ENCODE results near the gene TAS2R41.

Gene TAS2R41

DNA sequence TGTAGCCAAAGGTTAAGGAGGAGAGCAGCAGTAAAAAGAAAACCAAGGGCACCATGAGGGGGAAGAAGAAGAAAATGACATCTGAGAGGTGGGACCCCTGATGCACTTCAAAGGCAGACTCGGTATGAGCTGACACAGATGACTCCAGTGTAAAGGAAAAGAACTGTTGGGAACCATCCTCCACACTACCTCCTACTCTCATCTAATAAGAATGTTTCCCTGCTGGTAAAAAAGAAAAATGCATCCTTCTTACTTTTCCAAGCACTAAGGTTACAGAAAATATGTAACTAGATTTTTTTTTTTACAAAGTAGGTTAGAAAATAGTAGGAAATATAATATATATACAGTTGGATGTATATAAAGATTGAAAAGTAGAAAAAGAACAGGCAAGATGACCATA, 16.9 kb downstream of the TAS2R41 start:
- ATAC-seq = no peak

DNA sequence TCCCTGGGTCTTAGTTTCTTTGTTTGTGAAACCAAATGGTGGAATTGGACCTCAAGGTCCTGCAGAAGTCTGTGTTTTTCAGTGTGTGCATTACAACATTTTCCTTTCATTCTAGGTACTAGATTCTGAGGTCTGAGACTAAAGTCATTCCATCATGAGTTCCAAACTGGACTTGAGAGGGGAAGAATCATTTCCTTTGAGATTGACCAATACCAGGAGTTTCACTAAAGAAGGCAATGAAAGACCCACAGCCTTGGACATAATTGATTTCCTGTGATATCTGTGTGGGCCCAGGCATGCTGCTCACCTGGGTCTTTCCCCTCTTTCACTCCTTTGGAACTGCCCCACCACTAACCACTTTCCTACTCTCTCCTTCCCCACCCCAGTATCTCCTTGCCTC, 18.2 kb downstream of the TAS2R41 start:
- ATAC-seq = no peak

DNA sequence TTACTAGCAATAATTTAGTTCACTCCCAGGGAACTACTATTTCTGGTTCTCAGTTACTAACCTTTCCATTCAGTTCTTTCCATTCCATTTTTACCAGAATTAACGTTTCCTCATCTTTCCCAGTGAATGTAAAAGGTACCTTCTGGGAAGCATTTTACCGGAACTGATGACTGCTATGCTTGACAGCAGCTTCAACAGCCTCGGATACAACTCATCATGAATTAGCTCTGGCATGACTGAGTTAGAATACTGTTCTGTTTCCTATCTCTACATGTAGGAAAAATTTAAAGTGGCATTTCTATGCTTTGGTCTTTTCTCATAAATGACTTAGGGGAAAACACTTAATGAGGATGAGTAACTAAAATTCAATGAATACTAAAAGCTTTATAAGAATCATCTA, 18.6 kb downstream of the TAS2R41 start:
- ATAC-seq = no peak

DNA sequence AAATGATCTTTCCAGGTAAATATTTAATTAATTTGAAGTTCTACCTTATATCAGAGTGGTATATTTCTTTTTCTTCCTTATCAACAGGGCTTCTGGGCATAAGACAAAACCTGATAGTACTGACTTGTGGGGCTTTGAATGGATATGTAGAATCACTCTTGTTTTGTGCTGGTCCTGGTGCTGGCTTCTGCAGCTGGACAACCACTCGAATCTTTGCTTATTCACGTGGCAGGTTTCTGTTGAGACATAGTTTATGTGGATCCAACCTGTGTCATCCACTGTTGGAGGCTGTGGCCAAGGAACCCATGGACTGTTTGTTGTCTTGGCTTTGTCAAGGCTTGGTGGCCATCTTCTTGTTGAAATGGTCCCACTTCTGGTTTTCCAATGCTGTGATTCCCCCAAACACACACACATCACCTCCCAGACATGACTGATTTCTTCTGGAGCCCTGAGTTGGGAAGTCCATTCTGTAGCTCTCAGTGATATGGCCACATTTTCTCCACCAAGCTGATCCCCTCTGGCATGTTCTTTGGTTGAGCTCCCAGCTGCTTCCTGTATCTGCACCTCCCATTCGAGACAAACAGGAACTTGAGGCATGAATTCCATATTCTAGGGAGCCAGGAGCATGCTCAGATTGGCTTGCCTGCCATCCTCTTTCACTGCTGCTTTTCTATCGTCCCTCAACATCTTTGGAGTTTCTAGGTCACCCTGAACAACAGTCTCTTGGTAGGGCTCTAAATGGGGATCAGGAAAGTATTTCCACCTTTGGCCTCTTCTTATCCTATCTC, 19.5 kb downstream of the TAS2R41 start:
- no peak for ATAC-seq

DNA sequence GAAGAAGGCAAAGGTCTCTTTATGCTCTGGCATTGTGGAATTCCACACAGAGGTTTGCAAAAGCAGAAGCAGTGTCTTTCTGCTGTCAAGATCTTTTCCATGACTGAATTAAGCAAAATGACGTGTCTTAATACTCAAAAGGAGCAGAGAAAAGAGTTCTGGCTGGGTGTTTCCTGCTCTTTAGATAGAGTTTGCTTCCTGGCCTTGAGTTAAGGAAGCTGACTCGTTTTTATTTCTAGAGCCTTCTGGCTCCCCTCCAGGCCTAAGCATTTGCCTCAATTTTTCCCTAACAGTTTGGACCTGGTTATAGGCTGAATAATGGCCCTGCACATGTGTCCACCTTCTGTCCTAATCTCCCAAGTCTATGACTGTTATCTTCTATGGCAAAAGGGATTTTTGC, 21.6 kb downstream of the TAS2R41 start:
- no peak for ATAC-seq

DNA sequence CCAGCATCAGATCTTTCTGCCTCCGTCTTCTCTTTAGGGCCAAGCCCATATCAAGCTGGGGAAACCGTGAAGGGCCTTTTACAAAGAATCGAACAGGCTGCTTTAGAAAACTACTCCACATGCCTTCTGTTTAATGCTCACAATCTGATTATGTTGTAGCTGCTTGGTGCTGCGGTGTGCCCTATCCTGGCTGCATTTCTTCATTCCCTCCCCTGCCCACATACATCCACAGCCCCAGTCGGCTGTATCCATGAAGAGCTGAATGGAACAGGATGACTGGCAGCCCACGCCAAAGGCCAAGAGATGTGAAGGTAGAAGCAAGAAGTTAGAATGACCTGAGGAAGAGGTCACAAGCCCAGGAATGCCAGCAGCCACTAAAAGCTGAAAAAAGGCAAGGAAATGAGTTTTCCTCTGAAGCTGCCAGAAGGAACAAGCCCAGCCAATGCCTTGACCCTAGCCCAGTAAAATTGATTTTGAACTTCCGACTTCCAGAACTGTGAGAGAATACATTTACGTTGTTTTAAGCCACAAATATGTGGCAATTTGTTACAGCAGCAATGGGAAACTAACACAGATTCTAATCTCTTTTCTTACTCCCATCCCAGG, 22.2 kb downstream of the TAS2R41 start:
- ATAC-seq = no peak

DNA sequence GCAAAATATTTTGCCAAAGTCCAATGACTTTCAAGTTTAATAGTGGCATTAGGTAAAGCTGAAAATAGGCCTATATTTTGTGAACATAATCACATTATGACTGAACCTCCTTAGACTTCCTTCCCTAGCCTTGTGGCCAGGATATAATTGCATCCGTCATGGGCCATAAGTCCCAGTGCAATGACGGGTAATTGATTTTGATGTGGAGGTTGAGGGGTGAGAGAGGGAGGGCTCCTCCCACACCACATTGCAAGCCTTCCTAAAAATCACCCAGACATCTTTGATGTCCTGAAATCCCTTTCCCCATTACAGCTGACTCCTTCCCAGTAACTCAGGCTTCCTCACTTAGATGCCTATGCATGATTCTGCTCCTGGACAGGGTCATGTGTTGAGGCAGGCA, 25.6 kb downstream of the TAS2R41 start:
- no peak for ATAC-seq

DNA sequence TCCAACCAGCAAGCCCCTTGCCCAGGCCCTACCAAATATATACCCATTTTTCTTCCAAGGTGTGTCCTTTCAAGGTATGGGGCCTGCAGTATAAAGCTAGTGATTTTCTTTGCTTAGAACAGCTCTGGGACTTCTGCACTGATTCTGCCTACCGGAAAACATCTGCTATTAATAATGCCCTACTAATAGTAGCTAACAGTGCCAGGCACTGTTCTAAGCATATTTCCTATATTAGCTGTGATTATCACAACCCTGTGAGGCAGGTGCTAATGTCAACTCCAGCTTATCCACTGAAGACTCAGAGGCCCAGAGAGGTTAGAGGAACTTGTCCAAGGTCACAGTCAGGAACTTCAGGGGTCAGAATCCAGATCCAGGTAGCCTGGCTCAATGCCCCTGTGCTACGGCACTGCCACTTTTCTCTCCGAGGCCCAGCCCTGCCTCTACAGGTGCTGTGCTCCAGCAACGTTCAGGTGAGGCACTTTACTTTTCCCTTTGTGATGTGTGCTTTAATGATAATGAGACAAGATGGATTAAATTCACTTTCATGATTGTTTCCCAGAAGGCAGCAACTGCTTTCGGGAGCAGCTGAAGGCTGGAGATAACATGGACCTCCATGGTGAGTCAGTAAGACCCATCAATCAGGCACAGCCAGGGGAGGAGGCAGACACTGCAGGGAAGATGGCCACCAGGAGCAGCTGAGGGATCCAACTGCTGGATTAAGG, 26.7 kb downstream of the TAS2R41 start:
- ATAC-seq = no peak

DNA sequence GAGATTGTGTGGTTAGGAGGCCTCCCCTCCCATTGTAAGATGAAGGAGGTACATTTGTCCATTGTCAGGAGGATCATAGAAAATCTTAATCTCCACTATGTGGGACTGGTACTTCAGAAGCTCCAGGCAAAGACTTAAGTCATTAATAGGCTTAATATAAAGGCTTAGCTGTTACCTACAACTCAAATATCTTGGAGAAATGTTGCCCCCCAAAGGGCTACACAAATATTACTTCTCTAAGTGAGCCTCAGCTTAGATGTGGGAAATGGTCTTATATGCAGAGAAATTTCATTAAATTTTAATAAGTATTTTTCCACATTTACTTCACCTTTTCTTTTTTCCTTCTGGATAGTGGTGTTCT, 27.2 kb downstream of the TAS2R41 start:
- no peak for ATAC-seq

DNA sequence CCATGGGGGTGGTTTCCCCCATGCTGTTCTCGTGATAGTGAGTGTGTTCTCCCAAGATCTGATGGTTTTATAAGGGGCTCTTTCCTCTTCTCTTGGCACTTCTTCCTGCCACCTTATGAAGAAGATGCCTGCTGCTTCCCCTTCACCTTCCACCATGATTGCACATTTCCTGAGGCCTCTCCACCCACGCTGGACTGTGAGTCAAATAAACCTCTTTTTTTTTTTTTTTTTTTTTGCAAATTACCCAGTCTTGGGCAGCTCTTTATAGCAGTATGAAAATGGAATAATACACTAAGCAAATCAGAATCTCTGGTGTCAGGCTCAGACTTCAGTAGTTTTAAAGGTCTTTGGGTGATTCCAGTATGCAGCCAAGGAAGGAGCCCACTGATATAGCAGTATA, 28.2 kb downstream of the TAS2R41 start:
- no peak for ATAC-seq

DNA sequence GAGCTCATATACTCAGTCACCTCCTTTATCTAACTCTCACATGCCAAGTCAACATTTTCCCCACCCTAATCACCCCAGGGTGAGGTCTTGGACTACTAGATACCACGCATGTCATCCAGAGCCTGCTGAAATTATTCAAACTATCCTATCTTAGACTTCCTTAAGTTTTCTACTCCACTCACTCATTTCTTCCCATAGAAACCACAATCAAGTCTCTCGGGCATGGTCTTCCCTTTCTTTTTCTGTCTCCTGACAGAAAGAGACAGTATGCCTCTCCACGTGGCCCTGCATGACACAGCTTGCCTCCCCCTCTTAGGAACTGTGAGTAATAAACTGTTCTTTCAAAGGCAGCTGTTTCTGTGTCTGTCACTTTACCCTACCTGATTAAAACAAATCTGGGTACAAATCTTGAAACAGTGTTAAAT, 29.4 kb downstream of the TAS2R41 start:
- ATAC-seq = no peak

DNA sequence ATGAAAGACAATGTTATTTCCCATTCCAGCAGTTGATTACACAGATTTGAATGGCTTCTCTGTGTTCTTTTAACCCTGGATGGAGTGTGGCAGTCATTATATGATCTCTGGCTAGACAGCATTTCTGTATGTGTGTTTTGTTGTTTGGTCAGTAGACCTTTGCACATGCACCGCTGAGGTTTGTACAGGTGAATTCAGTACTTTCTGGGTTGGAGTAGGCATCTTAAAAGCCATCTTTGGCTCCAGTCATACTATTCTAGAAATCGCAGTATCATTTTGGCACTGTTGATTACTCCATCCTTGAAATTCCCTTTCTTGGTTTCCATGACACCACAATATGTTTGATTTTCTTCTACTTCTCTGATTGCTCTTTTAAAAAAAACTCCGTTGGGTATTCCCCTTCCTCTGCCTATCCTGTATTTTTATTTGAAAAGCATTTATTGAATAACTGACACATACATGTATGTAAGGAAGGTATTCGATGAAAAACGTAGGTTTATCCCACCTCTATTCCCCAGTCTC, 29.9 kb downstream of the TAS2R41 start:
- no peak for ATAC-seq

DNA sequence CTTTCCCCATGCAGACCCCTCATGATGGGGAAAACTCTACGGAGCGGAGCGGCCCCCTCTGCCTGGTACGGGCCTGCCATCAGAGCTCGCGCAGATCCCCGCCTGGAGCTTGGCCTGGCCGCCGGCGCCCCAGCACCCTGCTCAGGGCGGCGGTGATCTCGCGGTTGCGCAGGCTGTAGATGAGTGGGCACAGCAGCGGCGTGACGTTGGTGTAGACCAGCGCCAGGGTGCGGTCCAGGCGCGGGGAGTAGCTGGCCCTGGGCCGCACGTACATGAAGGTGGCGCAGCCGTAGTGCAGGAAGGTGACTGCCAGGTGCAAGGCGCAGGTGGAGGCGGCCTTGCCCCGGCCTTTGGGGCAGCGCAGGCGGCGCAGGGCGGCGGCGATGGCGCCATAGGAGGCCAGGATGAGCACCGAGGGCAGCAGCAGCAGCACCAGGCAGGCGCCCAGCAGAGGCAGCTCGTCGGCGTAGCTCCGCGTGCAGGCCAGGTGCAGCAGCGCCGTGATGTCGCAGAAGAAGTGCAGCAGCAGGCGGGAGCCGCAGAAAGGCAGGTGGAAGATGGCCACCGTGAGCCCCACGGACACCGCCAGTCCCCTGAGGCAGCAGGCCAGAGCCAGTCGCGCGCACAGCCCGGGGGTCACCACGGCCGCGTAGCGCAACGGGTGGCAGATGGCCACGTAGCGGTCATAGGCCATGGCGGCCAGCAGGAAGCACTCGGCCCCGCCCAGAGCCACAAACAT, 33.4 kb downstream of the TAS2R41 start:
- ATAC-seq = no peak

DNA sequence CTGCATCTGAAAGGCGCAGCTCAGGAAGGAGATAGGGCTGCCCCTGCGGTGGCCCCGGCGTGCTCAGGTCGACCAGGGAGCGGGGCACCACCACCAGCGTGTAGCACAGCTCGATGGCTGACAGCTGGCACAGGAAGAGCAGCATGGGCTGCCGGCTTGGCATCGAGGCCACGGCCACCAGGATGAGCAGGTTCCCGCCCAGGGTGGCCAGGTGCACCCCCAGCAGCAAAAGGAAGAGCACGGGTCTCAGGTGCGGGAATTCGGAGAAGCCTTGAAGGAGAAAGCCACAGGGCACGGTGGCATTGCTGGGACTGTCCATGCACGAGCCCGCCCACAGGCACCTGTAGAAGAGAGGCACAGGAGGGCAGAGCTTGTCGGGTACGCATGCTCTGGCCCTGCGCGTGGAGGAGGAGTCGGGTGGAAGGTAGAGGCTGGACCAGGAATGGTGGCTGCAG, 33.9 kb downstream of the TAS2R41 start:
- ATAC-seq = no peak

DNA sequence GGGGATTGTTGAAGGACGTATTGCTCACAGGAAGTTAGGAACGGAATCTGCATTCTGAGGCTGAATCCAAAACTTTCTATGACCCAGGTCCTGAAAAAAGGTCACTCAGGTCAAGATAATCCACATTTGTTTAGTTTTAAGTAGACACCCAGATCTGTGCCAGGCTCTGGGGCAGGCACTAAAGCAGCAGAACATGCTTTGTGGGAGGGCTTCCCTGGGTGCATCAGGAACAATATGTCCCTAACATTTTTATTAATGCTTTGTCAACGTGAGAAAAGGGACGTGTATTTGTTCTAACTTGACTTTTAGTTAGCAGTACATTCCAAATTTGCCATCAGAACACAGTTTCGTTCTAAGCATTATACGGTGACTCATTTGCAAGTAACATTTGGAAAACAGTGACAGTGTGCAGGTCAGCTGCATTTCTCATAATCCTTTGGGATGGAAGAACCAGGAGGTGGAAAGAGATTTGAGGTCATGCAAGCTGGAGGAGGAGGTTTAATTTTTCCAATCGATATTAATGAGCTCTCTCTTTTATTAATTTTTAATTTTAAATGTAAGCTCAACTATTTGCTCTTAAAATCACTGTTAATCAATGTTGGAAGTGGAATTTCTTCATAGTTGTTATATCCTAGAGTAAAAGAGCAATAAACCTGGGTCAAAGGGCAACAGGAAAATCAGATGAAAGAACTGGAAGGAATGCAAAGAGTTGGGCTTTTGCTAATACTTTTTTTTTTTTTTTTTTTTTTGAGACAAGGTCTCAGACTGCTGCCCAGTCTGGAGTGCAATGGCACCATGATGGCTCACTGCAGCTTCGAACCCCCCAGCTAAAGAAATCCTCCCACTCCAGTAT, 35.0 kb downstream of the TAS2R41 start:
- ATAC-seq = no peak

DNA sequence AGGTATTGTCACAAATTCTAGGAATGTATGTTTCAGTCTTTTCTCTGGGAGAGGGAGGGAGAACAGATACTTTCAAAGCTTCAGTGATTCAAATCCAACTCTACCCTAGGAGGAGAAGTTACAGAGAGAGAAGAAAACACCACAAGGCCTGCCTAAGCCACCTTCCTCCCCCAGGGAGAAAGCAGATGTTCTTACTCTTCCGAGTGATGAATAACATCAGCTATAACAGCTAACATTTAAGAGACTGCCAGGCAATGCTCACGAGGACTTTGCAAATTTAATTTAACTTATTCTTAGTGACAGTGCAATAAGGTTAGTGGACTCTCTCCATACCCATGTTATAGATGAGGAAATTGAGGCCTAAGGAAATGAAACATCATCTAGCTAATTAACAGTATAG, 36.8 kb downstream of the TAS2R41 start:
- no peak for ATAC-seq

DNA sequence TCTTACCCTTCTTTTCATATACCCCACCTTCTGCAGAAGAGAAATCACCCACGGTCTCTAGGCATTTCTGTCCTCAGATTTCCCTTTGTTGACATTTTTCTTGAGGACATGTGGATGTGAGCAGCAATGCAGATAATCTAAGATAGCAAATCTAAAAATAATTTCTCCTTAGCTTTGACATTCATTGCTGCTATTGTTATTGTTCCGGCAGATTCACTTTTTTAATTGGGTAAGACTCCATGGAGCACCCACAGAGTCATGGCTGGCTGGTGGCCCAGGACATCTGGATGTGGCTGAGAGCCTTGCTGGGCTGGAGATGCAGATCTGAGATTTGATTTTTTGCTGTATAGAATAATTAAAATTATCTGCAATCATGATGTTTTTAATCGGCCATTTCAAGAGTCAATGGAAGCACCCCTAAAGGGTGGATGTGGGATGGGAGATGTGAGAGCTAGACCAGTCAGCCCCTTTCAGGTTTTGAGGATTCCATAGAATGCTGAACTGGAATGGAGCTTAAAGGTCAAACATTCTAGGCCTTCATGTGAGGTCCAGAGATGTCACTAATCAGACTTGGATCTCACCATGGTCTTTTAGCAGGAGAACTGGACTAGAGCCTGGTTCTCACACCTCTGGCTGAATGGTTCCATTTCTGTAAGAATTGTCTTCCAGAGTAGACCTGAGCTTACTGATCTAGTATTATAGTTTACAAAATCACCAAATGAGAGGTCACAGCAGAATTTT, 37.5 kb downstream of the TAS2R41 start:
- ATAC-seq = no peak

DNA sequence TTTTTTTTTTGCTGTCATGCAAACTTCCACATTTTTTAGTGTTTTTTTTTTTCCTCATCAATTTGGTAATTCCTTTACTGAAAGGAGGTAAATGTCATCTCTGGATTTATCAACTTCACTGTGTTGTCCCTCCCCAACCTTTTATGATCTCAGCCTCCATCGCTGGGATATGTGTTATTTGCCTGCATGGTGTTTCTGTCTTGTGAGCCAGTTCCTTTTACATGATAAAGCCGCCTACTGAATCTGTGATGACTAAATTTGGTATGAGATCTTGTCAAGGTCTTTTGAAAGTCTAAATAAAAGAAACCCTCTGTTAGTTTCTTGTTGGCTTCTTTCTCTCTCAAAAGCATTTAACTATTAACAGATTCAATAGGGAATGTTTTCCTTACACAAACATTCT, 39.3 kb downstream of the TAS2R41 start:
- no peak for ATAC-seq

DNA sequence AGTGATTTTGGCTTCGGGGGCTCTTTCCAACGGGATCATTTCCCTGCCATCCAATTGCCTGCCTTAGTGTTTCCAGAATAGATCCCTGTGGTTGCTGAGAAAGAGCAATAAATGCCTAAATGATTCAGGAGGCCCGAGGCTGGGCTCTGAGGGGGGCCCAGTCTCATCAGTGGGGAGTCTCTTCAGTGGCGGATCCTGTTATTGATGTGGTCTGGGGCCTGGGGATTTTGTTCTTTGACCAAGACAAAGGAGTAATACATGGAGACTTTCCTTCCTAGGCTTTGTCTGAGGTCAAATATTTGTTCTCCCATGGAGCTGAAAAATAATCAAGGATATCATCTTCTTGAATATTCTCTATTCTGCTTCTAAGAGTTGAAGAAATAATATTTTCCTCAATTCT, 40.8 kb downstream of the TAS2R41 start:
- ATAC-seq = no peak

DNA sequence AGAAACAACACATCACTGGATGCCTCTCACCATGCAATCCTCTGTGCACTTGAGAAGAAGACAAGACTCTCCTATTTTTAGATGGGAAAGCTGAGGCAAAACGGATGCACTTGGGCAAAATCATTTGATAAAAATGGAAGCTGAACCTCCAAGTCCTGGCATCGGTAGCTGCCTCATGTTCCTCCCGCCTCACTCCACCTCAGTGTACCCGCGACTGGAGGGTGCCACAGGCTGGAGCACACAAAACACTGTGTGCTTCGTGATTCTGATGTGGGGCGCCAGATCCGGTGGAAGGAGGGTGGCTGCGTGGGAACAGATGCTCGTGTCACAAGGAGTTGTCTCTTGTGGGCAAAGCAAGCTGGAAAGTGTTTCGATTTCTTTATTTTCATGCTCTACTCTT, 41.3 kb downstream of the TAS2R41 start:
- no peak for ATAC-seq

DNA sequence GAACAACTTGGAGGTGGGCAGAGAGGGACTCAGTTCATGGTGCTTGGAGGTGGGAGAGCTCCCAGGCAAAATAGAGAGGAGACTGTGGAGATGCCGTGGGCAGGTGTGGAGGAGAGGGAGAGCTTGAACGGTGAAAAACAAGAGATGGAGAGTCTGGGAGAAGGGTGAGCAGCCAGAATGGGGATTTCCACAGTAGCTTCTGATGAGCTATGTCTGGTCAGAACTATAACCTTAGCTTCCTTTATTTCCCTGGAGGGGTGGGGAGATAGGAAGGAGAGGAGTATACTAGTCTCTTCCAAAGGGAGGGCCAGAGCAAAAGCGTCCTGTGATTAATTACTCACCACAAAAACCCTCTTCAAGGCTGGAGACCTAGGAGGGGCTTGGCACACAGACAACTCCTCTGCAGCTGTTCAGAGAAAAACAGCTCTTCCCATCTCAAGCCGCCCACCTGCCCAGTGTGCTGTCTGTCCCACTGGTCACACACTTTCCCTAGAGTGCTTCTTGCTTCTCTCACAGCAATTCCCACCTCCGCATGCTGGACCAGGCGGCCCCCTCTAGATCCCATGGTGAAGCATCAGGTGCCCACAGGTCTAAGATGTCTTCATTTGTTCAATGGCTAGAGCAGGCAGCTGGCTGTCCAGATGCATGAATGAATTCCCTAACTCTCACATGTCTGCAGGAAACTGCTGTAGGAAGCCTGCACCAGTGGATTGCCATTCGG, 41.9 kb downstream of the TAS2R41 start:
- ATAC-seq = no peak

All from activated CD4-positive, CD25-positive, alpha-beta regulatory T cell treated with anti-CD3 and anti-CD28 coated beads, Interleukin-2, amount 50 U/mL, for 24 hours (primary cell).